A549 treated with Hydrocortisone at 1 μM for 4 hours (cell line): ENCODE data around the gene IL17D. TPM values are rescaled to one million over a fixed set of nuclear protein-coding genes. Genes with fewer than 3 reads are reported as not detected.

Experiments used
- total RNA-seq: library from RNA; stranded (reverse); fragments of 200-300 nt; extraction: Qiagen RNA extraction; gene quantifications from 5 replicates; pipeline ENCODE4 v1.2.3, GENCODE V29; 2022

The IL17D gene
- 0.88 to 1.7 TPM (median 1.3 TPM) in 5 replicates for total RNA-seq

GRCh38 chr13:20702915-20703779 is at the start of gene IL17D:
IL17D (plus strand) TSS chr13:20703699; CDS start chr13:20704002, 303 bp downstream.

Other genes with a start within 250 kb of the IL17D start
- gene CRYL1, start 177.8 kb upstream of the IL17D start, total RNA-seq = 5.4 to 6.6 TPM (median 5.7 TPM) in 5 replicates
- gene IFT88, start 136.5 kb upstream of the IL17D start, total RNA-seq = 8.4 to 10.6 TPM (median 8.9 TPM) in 5 replicates
- gene EEF1AKMT1, start 70.3 kb downstream of the IL17D start, total RNA-seq = 4.8 to 6.1 TPM (median 5.6 TPM) in 5 replicates
- gene XPO4, start 199.0 kb downstream of the IL17D start, total RNA-seq = 4.7 to 8.0 TPM (median 6.2 TPM) in 5 replicates